ENCODE data around the gene KPNB1. TPM values are rescaled to one million over a fixed set of nuclear protein-coding genes. Genes with fewer than 3 reads are reported as not detected.

KPNB1 gene
- total and polyA plus RNA-seq, 10 of the 15 experiments (the other 5 are each of a cell fraction or from before 2014, with no cell fraction given), result 67.8 to 525 (median 246) TPM

DNA sequence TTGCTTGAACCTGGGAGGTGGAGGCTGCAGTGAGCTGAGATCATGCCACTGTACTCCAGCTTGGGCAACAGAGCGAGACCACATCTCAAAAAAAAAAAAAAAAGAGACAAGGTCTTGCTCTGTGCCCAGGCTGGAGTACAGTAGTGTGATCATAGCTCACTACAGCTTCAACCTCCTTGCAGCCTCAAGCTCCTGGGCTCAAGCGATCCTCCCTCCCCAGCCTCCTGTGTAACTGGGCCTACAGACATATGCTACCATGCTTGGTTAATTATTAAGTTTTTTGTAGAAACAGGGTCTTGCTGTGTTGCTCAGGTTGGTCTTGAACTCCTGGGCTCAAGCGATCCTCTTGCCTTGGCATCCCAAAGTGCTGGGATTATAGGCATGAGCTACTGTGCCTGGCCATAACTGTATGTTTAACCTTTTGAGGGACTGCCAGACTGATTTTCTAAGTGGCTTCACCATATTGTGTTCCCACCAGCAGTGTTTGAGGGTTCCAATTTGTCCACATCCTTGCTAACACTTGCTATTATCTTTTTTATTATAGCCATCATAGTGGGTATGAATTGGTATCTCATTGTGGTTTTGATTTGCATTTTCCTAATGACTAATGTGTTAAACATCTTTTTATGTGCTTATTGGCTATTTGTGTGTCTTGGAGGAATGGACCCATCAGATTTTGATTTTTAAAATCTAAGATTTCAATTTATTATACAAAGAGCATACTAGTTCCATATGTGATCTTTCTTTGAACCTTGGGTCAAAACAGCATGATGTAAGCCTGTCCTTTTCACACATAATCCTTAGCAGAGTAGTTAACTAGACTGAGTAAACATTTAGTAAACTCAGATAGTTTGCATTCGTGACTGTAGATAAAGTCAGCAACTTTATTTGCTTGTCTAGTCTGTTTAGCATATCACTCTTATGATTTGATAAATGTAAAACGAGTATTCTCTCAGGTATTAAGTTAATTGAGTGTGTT is 38.1 kb upstream of the KPNB1 start:
- no peak overlapping the region for H3K4me2 ChIP-seq (ENCODE audit: control insufficient read depth, insufficient read depth)
- ChIA-PET RAD21 (ENCODE audit: unreplicated experiment) (no interaction called here), CTCF (interaction anchor here (0.6 kb wide), 1 partner anchor 563 kb away, joined by 3 read pairs; no protein-coding TSS in a partner anchor), SMC1A (ENCODE audit: uncharacterized antibody, unreplicated experiment) (no interaction called here), POLR2A (interaction anchor here (0.6 kb wide), 2 partner anchors 227 to 358 kb away, joined by 3 to 5 read pairs; no protein-coding TSS in a partner anchor)
- DNase-seq (ENCODE audit: low read depth, low spot score) (no peak), ATAC-seq (no peak), FAIRE-seq (no peak)
- H2AFZ ChIP-seq (ENCODE audit: control insufficient read depth, low read depth, low read length), result no peak overlapping the region
- H3K9me3 ChIP-seq (replicated peaks; ENCODE audit: control insufficient read depth, insufficient read depth, low read length), result no peaks in the 10 kb centered on the region
- no peak for TF ChIP-seq NFYB (IDR thresholded peaks at IDR 0.05; ENCODE audit: insufficient read depth, low read depth, low read length)
- TF ChIP-seq RB1 (IDR thresholded peaks at IDR 0.05; ENCODE audit: borderline replicate concordance), result no peak
- TF ChIP-seq CEBPZ (IDR thresholded peaks at IDR 0.05; ENCODE audit: low read depth, low read length), result no peak
- in situ Hi-C loops (cut with MboI) (loop anchor here (5.0 to 10.0 kb wide), 2 partner anchors 287 to 379 kb away; partner anchors contain the start of gene EFCAB13), intact Hi-C loops (cut with micrococcal nuclease; ENCODE audit: unreplicated experiment) (no loop called here)
- H3K27me3 ChIP-seq (replicated peaks in 1 of 2; ENCODE audit: control insufficient read depth in 2 of 2, insufficient read depth in 2 of 2, low read length in 1 of 2), result no peaks in the 10 kb centered on the region; a peak in 1 of 4 replicates
- H3K4me1 ChIP-seq (ENCODE audit: control insufficient read depth, insufficient read depth, low read length), result no peaks in the 10 kb centered on the region
- WGBS (ENCODE audit: insufficient coverage, insufficient replicate concordance, low lambda C conversion rate, missing lambda C conversion rate), result 98% methylated on average over 5 of the region's 5 CpGs
- no peak overlapping the region for H3K9ac ChIP-seq (ENCODE audit: control insufficient read depth, insufficient read depth, low read length)
- no peaks in the 10 kb centered on the region for H4K20me1 ChIP-seq (ENCODE audit: control insufficient read depth, insufficient read depth)
- no TSS peak for BruUV-seq (replicated peaks)
- H3K4me3 ChIP-seq, result no peak overlapping the region
- no peaks in the 10 kb centered on the region for H3K79me2 ChIP-seq (ENCODE audit: control insufficient read depth, insufficient read depth, low read length)
- H3K36me3 ChIP-seq (ENCODE audit: control insufficient read depth in 2 of 2, insufficient read depth in 2 of 2, low read length in 1 of 2), result peaks cover 2 to 15% of the 10 kb centered on the region in 2 experiments; a peak in 3 of 4 replicates
- no peak overlapping the region for H3K27ac ChIP-seq (ENCODE audit: control insufficient read depth, insufficient read depth)

All from GM12878 (cell line).